ENCODE data around the gene OR4S1.
"Not testable (repeated sequence)": the region's sequence is repeated elsewhere in the genome, so short reads cannot be mapped to it uniquely, and the experiment has no call there.

OR4S1 gene

GRCh38 chr11:48305923-48306322 lies at the start of gene OR4S1:
Gene OR4S1, plus strand, starts transcription at chr11:48306223. Its CDS starts 0 bp downstream, at chr11:48306223.
- DNase-seq: no peak

GRCh38 chr11:48261600-48261999 lies 44.4 kb upstream of the OR4S1 start:
- DNase-seq: no peak

- DNase-seq: no peak
Observed at GRCh38 chr11:48263423-48263911, 42.6 kb upstream of the OR4S1 start, which contains the start of gene OR4X1. Gene OR4X1, plus strand, starts transcription at chr11:48263861. Its CDS starts 0 bp downstream, at chr11:48263861.

GRCh38 chr11:48270621-48271020 lies 35.4 kb upstream of the OR4S1 start:
- DNase-seq: no peak

GRCh38 chr11:48272606-48273005 lies 33.4 kb upstream of the OR4S1 start:
- no peak for DNase-seq

GRCh38 chr11:48307760-48308386 lies 1.9 kb downstream of the OR4S1 start:
- peak; percentile 40 for DNase-seq

GRCh38 chr11:48313590-48313989 lies 7.6 kb downstream of the OR4S1 start:
- not testable (repeated sequence) for DNase-seq

GRCh38 chr11:48319813-48320212 lies 13.8 kb downstream of the OR4S1 start:
- DNase-seq: not testable (repeated sequence)

GRCh38 chr11:48324620-48325019 lies 18.6 kb downstream of the OR4S1 start, which contains the start of gene OR4C3:
Gene OR4C3, plus strand, starts transcription at chr11:48324920. Its CDS starts 102 bp downstream, at chr11:48325022.
- DNase-seq: not testable (repeated sequence)

GRCh38 chr11:48341466-48341865 lies 35.4 kb downstream of the OR4S1 start:
- DNase-seq: no peak

- DNase-seq: not testable (repeated sequence)
Observed at GRCh38 chr11:48342505-48342904, 36.5 kb downstream of the OR4S1 start.

GRCh38 chr11:48346286-48346685 lies 40.3 kb downstream of the OR4S1 start:
- not testable (repeated sequence) for DNase-seq

- no peak for DNase-seq
Observed at GRCh38 chr11:48354013-48354412, 48.0 kb downstream of the OR4S1 start.

GRCh38 chr11:48354677-48355076 lies 48.7 kb downstream of the OR4S1 start:
- no peak for DNase-seq

All from activated gamma-delta T cell treated with Interleukin-2 at 50 U/mL for 16 hours (primary cell).